Retina (tissue), 1 donor: Measurements from ENCODE around the gene FBN3.
"Not testable (repeated sequence)": the region's sequence is repeated elsewhere in the genome, so short reads cannot be mapped to it uniquely, and the experiment has no call there.

Experiments
- DNase-seq: peaks from one replicate; pipeline ENCODE4 v3.0.0-alpha.2; 2016

The FBN3 gene

GRCh38 chr19:8149261-8150094 is at the start of gene FBN3:
TSS of gene FBN3 (minus strand) at chr19:8149592. CDS start at chr19:8147480, 2,112 bp downstream.
- DNase-seq: no peak

- DNase-seq: peak; percentile 37
These were observed 47.0 kb upstream of the FBN3 start for GRCh38 chr19:8196271-8196927.

GRCh38 chr19:8194528-8195267 is 45.3 kb upstream of the FBN3 start:
- no peak for DNase-seq

GRCh38 chr19:8192221-8192820 is 42.9 kb upstream of the FBN3 start:
- no peak for DNase-seq

- no peak for DNase-seq
These were observed 36.1 kb upstream of the FBN3 start for GRCh38 chr19:8185343-8186068.

- no peak for DNase-seq
These were observed 34.9 kb upstream of the FBN3 start for GRCh38 chr19:8184274-8184673.

GRCh38 chr19:8180018-8180417 is 30.6 kb upstream of the FBN3 start:
- DNase-seq: no peak

- no peak for DNase-seq
These were observed 25.3 kb upstream of the FBN3 start for GRCh38 chr19:8174706-8175105.

- DNase-seq: no peak
These were observed 19.1 kb upstream of the FBN3 start for GRCh38 chr19:8168537-8168936.

- DNase-seq: no peak
These were observed 18.6 kb upstream of the FBN3 start for GRCh38 chr19:8167985-8168384.

- no peak for DNase-seq
These were observed 14.4 kb upstream of the FBN3 start for GRCh38 chr19:8163759-8164158.

GRCh38 chr19:8161135-8161646 is 11.8 kb upstream of the FBN3 start:
- no peak for DNase-seq

- not testable (repeated sequence) for DNase-seq
These were observed 9.9 kb upstream of the FBN3 start for GRCh38 chr19:8159322-8159721.

- DNase-seq: peak; percentile 51
These were observed 9.2 kb upstream of the FBN3 start for GRCh38 chr19:8158411-8159074.

GRCh38 chr19:8155318-8155717 is 5.9 kb upstream of the FBN3 start:
- DNase-seq: no peak

GRCh38 chr19:8154014-8154413 is 4.6 kb upstream of the FBN3 start:
- not testable (repeated sequence) for DNase-seq

- DNase-seq: no peak
These were observed 2.3 kb upstream of the FBN3 start for GRCh38 chr19:8151767-8152035.

- no peak for DNase-seq
These were observed 1.8 kb upstream of the FBN3 start for GRCh38 chr19:8150998-8151766.

GRCh38 chr19:8150178-8150865 is 930 bp upstream of the FBN3 start:
- no peak for DNase-seq
